Activated CD8-positive, alpha-beta memory T cell treated with anti-CD3 and anti-CD28 coated beads, Interleukin-2, amount 50 U/mL, for 24 hours (primary cell): ENCODE results near the gene CGB2.
"Not testable (repeated sequence)": the region's sequence is repeated elsewhere in the genome, so short reads cannot be mapped to it uniquely, and the experiment has no call there.

Source experiments
- DNase-seq: peaks from one replicate; pipeline ENCODE4 v3.0.0-alpha.2; 2020; ENCODE audit errors: extremely low read depth

CGB2 gene

GRCh38 chr19:49067554-49067953 is 35.9 kb downstream of the CGB2 start:
- no peak for DNase-seq

- no peak for DNase-seq
Observed at GRCh38 chr19:49069026-49069425, 37.3 kb downstream of the CGB2 start.

GRCh38 chr19:49070416-49070815 is 38.7 kb downstream of the CGB2 start:
- no peak for DNase-seq

DNA sequence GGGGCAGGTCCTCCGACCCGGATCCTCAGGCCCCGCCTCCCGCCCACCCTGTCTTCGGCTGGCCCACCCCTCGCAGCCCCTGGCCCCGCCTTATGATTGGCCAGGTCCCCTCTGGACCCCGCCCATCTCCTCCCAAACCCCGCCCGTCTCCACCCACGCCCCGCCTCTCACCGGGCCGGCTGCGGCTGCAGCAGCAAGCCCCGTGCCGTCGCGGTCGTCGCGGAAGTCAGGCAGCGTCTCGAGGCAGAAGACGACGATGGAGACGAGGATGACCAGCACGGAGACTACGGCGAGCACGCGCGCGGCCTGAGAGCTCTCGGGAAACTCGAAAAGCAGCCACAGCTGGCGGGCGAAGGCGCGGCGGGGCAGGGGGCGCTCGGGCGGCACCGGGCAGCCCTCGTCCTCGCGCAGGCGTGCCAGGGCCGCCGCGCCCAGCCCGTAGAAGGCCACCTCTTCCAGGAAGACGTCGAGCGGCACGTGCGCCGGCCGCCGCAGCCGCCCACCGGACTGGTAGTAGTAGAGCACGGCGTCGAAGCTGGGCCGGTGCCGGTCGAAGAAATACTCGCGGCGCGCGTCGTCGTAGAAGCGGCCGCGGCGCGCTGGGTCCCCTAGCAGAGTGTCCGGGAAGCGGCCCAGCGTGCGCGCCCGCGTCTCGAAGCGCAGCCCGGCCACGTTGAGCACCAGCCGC is 40.3 kb downstream of the CGB2 start:
- DNase-seq = no peak

GRCh38 chr19:49073514-49074378 is 42.1 kb downstream of the CGB2 start:
- DNase-seq = no peak

GRCh38 chr19:49074869-49075268 is 43.2 kb downstream of the CGB2 start:
- DNase-seq = not testable (repeated sequence)

DNA sequence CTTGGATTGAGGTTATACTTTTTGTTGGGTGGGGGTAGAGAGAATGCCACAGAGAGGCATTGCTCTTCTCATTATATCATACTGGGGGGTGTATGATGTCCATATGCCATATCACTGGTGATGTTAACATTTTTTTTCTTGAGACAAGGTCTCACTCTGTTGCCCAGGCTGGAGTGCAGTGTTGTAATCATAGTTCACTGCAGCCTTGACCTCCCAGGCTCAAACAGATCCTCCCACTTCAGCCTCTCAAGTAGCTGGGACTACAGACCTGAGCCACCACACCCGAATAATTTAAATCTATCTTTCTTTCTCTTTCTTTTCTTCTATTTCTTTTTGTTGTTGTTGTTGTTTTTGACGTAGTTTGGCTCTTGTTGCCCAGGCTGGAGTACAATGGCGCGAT is 48.7 kb downstream of the CGB2 start:
- no peak for DNase-seq

DNA sequence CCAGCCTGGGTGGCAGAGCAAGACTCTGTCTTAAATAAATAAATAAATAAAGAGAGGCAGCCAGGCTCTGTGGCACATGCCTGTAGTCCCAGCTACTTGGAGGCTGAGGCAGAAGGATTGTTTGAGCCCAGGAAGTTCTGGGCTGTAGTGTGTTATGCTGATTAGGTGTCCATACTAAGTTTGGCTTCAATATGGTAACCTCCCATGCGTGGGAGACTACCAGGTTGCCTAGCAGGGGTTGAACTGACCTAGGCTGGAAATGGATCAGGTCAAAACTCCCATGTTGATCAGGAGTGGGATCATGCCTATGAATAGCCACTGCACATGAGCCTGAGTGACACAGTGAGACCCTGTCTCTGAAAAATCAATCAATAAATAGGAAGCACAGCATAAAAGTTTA is 49.6 kb downstream of the CGB2 start:
- no peak for DNase-seq
